HuH-7.5 (cell line): Measurements from ENCODE around the gene NAA10.

Experiments
- DNase-seq: peaks from one replicate; pipeline ENCODE4 v3.0.0; 2011; ENCODE audit warnings: low spot score

Gene NAA10

GRCh38 chrX:153908219-153908860 lies 26.5 kb downstream of the NAA10 start:
- DNase-seq, result no peak

- no peak for DNase-seq
Observed at GRCh38 chrX:153907456-153907855, 27.4 kb downstream of the NAA10 start.

- no peak for DNase-seq
Observed at GRCh38 chrX:153906126-153906917, 28.5 kb downstream of the NAA10 start.

GRCh38 chrX:153905481-153906095 lies 29.2 kb downstream of the NAA10 start:
- DNase-seq, result no peak

GRCh38 chrX:153903991-153904957 lies 30.6 kb downstream of the NAA10 start, which contains the start of gene AVPR2:
AVPR2 (plus strand) TSS chrX:153904673; CDS start chrX:153905146, 473 bp downstream.
- DNase-seq, result no peak

GRCh38 chrX:153903238-153903980 lies 31.4 kb downstream of the NAA10 start:
- no peak for DNase-seq

- no peak for DNase-seq
Observed at GRCh38 chrX:153902385-153902784, 32.5 kb downstream of the NAA10 start.

- DNase-seq, result no peak
Observed at GRCh38 chrX:153901753-153902140, 33.1 kb downstream of the NAA10 start.

GRCh38 chrX:153900831-153901752 lies 33.7 kb downstream of the NAA10 start:
- DNase-seq, result no peak

GRCh38 chrX:153897899-153898298 lies 36.9 kb downstream of the NAA10 start:
- no peak for DNase-seq

- no peak for DNase-seq
Observed at GRCh38 chrX:153889123-153889522, 45.7 kb downstream of the NAA10 start.

GRCh38 chrX:153888344-153888743 lies 46.5 kb downstream of the NAA10 start:
- DNase-seq, result no peak

- DNase-seq, result no peak
Observed at GRCh38 chrX:153887385-153887784, 47.5 kb downstream of the NAA10 start.

- DNase-seq, result no peak
Observed at GRCh38 chrX:153886915-153887314, 47.9 kb downstream of the NAA10 start.

GRCh38 chrX:153885968-153886903 lies 48.6 kb downstream of the NAA10 start, which contains the start of gene L1CAM:
L1CAM (minus strand) TSS chrX:153886173; CDS start chrX:153875836, 10,337 bp downstream.
- no peak for DNase-seq

- DNase-seq, result no peak
Observed at GRCh38 chrX:153885208-153885787, 49.5 kb downstream of the NAA10 start.

GRCh38 chrX:153884590-153884989 lies 50.2 kb downstream of the NAA10 start:
- DNase-seq, result no peak

- no peak for DNase-seq
Observed at GRCh38 chrX:153884136-153884535, 50.7 kb downstream of the NAA10 start.
